Testis (tissue), 3 donors: ENCODE results near the gene TRUB1. TPM values are rescaled to one million over a fixed set of nuclear protein-coding genes. Genes with fewer than 3 reads are reported as not detected.

Experiments
- DNase-seq: peaks from one replicate; pipeline ENCODE4 v3.0.0-alpha.2; 2019
- H3K27ac ChIP-seq, 2 donors: fragments of 200-600 bp; sonication (generic); one replicate each; pipeline ENCODE4 v1.5.1; 2019
- H3K27me3 ChIP-seq: fragments of 200-600 bp; sonication (generic); one replicate; pipeline ENCODE4 v1.5.1; 2019
- H3K36me3 ChIP-seq: fragments of 200-600 bp; sonication (generic); one replicate; pipeline ENCODE4 v1.5.1; 2017; ENCODE audit warnings: low read depth; ENCODE audit errors: missing control alignments
- H3K4me1 ChIP-seq: fragments of 200-600 bp; sonication (generic); one replicate; pipeline ENCODE4 v1.5.1; 2019
- H3K4me3 ChIP-seq, 2 donors: fragments of 200-600 bp; sonication (generic); one replicate each; pipeline ENCODE4 v1.5.1; 2017 to 2019
- H3K9me3 ChIP-seq: fragments of 200-600 bp; sonication (generic); one replicate; pipeline ENCODE4 v1.5.1; 2017
- CTCF ChIP-seq, 3 experiments: fragments of 450-650 bp in 2 of 3; fragments of 200-600 bp in 1 of 3; sonication (generic) in 1 of 3; IDR thresholded peaks; one replicate each; pipeline ENCODE4 v1.5.1; 2016 to 2019; ENCODE audit warnings: antibody characterized with exemption in 3 of 3, mild to moderate bottlenecking in 2 of 3, moderate library complexity in 1 of 3
- POLR2A ChIP-seq: fragments of 450-650 bp; IDR thresholded peaks from one replicate; pipeline ENCODE4 v1.6.1; 2017; ENCODE audit warnings: antibody characterized with exemption, mild to moderate bottlenecking, moderate library complexity
- WGBS, 2 donors: methylation state at CpG; one replicate each; pipeline ENCODE4 v1.1.5; 2018; 5-methylcytosine and 5-hydroxymethylcytosine counted together
- intact Hi-C: fragments of 100-400 bp; cut with DNase I; formaldehyde crosslinking; loops from one replicate; pipeline ENCODE4 v1.15.1; 2023; ENCODE audit warnings: low total_unique reads
- polyA plus RNA-seq: library from polyadenylated mRNA; stranded (reverse); fragments of 350-450 nt; fragmentation: Illumina TruSeq; extraction: RNeasy Lipid Tissue Mini Kit (QIAGEN cat#74804); gene quantifications from one replicate; pipeline ENCODE4 v1.2.3, GENCODE V29; 2014; ENCODE audit warnings: low read depth, low replicate concordance; ENCODE audit not compliant: insufficient read depth
- total RNA-seq, 2 donors: library from RNA; depleted of rRNA; stranded (reverse); fragments of >200 nt; gene quantifications; one replicate each; pipeline ENCODE4 v1.2.3, GENCODE V29; 2016

TRUB1 gene
- total and polyA plus RNA-seq, 3 donors from 2014 or later = 33.5 to 44.5 (median 43.5) TPM

GRCh38 chr10:115018185-115018931 is 80.4 kb downstream of the TRUB1 start:
- TF ChIP-seq POLR2A (no peak), CTCF (IDR thresholded peaks at IDR 0.05) (no peak)
- H3K36me3 ChIP-seq = no peaks in the 10 kb centered on the region
- DNase-seq = no peak
- intact Hi-C loops = no loop called here
- no peaks in the 10 kb centered on the region for H3K4me1 ChIP-seq
- H3K4me3 ChIP-seq = no peak overlapping the region
- H3K27ac ChIP-seq = no peak overlapping the region
- no peaks in the 10 kb centered on the region for H3K9me3 ChIP-seq
- H3K27me3 ChIP-seq = no peaks in the 10 kb centered on the region
- 90 to 92% methylated on average over 7 to 9 of the region's 9 CpGs for WGBS, 2 donors

GRCh38 chr10:115020449-115020848 is 82.5 kb downstream of the TRUB1 start:
- H3K9me3 ChIP-seq = no peaks in the 10 kb centered on the region
- no peak overlapping the region for H3K27ac ChIP-seq
- H3K4me1 ChIP-seq = no peaks in the 10 kb centered on the region
- intact Hi-C loops = no loop called here
- no peak for DNase-seq
- H3K36me3 ChIP-seq = no peaks in the 10 kb centered on the region
- no peaks in the 10 kb centered on the region for H3K27me3 ChIP-seq
- no peak for TF ChIP-seq CTCF (IDR thresholded peaks at IDR 0.05)
- TF ChIP-seq POLR2A = no peak
- H3K4me3 ChIP-seq = no peak overlapping the region
- WGBS, 2 donors = 88 to 94% methylated on average over 2 of the region's 2 CpGs

DNA sequence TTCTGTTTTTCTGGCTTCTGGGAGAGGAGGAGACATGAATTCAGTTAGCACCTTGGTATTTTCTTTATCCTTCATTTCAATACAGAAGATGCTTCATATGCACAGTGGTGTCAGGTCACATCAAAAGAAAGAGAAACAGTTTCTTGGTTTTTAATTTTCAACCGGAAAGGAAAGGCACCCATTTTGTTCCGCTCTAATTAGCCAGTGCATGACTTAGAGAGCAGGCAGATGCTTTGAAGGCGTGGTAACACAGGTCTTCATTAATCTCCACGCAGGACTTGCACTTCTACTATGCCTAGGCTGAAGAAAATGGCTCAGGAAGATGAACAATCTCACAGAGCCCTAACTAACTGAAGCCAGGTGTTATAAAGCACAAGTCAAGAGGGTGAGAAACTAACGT is 84.7 kb downstream of the TRUB1 start:
- Histone ChIP-seq H3K27ac (no peak overlapping the region), H3K36me3 (no peaks in the 10 kb centered on the region), H3K4me3 (no peak overlapping the region), H3K4me1 (no peaks in the 10 kb centered on the region), H3K9me3 (no peaks in the 10 kb centered on the region), H3K27me3 (no peaks in the 10 kb centered on the region)
- DNase-seq = no peak
- WGBS, 2 donors = 79 to 83% methylated on average over 5 of the region's 5 CpGs
- TF ChIP-seq POLR2A (no peak), CTCF (IDR thresholded peaks at IDR 0.05) (no peak)
- intact Hi-C loops = no loop called here

- Histone ChIP-seq H3K9me3 (no peaks in the 10 kb centered on the region), H3K36me3 (no peaks in the 10 kb centered on the region), H3K27ac (no peak overlapping the region), H3K4me1 (no peaks in the 10 kb centered on the region), H3K4me3 (no peak overlapping the region), H3K27me3 (no peaks in the 10 kb centered on the region)
- intact Hi-C loops = no loop called here
- no peak for DNase-seq
- TF ChIP-seq CTCF (IDR thresholded peaks at IDR 0.05) = no peak
- TF ChIP-seq POLR2A = no peak
- 70 to 79% methylated on average over 8 of the region's 8 CpGs for WGBS, 2 donors
Measured at GRCh38 chr10:115023715-115024114, 85.7 kb downstream of the TRUB1 start.

GRCh38 chr10:115024371-115024770 is 86.4 kb downstream of the TRUB1 start:
- Histone ChIP-seq H3K4me1 (no peaks in the 10 kb centered on the region), H3K27ac (no peak overlapping the region), H3K9me3 (no peaks in the 10 kb centered on the region), H3K36me3 (no peaks in the 10 kb centered on the region), H3K4me3 (no peak overlapping the region), H3K27me3 (no peaks in the 10 kb centered on the region)
- DNase-seq = no peak
- TF ChIP-seq CTCF (IDR thresholded peaks at IDR 0.05) = no peak
- TF ChIP-seq POLR2A = no peak
- intact Hi-C loops = no loop called here
- WGBS, 2 donors = 46 to 54% methylated on average over 9 of the region's 9 CpGs
